ENCODE measurements around the gene CHST3.
"Not testable (repeated sequence)": the region's sequence is repeated elsewhere in the genome, so short reads cannot be mapped to it uniquely, and the experiment has no call there.

CHST3 gene

DNA sequence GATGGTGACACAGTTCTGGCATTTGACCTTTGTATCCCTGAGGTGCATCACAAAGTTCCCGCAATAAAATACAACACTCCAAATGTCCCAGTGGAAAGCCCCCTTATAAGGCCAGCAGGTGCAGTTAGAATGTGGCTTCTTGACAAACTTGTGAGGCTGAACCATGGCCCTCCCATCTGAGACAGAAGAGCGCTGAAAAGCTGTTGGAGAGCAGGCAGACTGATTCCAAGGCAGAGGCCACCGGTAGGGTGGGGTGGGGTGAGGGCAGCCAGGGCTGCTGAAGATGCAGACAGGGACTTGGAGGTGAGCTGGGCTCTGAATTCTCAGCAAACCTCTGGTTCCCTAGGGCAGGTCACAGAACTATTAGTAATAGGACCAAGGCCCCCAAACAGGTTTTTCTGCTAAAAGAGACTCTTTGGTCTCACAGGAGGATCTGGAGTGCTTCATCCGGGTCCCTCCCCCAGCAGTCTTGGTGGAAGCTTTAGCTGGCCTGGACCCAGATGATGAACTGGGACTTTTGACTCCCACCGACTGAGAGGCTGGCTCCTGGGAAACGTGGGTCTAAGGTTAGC is 15.6 kb upstream of the CHST3 start:
- no peak for DNase-seq (ENCODE audit: low read depth, low spot score)

- DNase-seq (ENCODE audit: low read depth, low spot score): no peak
Measured at GRCh38 chr10:71950683-71951082, 13.5 kb upstream of the CHST3 start.

DNA sequence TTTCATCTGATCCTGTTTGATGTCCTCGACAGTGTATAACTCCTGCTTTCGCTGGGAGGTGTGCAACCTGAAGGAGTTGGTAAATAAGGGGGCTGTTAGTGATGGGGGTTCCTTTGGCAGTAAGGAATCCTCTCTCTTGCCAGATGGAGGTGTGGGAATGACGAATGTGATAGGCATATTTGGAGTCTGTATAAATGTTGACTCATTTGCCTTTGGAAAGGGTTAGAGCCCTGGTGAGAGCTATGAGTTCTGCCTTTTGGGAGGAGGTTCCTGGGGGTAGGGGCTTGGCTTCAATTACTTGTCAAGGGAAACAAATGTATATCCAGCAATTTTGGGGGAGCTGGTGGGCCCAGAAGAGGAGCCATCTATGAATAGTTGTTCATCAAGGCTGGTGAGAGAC is 11.4 kb upstream of the CHST3 start:
- no peak for DNase-seq (ENCODE audit: low read depth, low spot score)

- DNase-seq (ENCODE audit: low read depth, low spot score): no peak
Measured at GRCh38 chr10:71957546-71958275, 6.5 kb upstream of the CHST3 start.

DNA sequence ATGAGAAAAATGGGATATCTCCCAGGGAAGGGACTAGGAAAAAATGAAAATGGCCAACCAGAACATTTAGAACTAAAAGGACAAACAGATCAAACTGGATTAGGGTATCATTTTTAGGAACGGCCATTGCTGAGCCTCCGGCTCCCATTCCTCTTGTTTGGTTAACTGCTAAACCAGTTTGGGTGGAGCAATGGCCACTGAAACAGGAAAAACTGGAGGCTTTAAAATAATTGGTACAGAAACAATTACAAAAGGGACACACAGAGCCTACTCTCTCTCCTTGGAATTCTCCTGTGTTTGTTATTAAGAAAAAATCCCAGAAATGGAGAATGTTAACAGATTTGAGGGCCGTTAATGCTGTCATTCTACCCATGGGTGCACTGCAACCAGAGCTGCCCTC is 4.7 kb upstream of the CHST3 start:
- DNase-seq (ENCODE audit: low read depth, low spot score): no peak

- no peak for DNase-seq (ENCODE audit: low read depth, low spot score)
Measured at GRCh38 chr10:71961831-71962230, 2.4 kb upstream of the CHST3 start.

DNA sequence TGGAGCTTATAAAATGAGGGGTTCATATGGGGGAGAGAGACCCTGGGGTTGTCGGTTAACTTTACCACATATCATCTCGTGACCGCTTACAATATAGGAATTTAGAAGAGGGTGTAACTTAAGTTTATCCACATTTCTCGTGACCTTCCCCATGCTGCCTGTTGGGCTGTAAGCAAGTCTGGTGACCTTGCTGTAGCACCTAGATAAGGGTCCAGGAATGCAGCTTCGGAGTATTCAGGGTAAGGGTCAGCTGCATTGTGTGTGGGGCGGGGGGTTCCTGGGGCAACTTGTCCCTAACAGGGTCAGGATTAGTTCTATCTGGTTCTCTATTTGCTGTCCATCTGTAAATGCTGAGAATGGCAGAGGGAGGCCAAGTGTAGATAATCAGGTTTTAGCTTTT is 1.3 kb upstream of the CHST3 start:
- no peak for DNase-seq (ENCODE audit: low read depth, low spot score)

GRCh38 chr10:71963351-71964097 is 671 bp upstream of the CHST3 start:
- DNase-seq (ENCODE audit: low read depth, low spot score): no peak

DNA sequence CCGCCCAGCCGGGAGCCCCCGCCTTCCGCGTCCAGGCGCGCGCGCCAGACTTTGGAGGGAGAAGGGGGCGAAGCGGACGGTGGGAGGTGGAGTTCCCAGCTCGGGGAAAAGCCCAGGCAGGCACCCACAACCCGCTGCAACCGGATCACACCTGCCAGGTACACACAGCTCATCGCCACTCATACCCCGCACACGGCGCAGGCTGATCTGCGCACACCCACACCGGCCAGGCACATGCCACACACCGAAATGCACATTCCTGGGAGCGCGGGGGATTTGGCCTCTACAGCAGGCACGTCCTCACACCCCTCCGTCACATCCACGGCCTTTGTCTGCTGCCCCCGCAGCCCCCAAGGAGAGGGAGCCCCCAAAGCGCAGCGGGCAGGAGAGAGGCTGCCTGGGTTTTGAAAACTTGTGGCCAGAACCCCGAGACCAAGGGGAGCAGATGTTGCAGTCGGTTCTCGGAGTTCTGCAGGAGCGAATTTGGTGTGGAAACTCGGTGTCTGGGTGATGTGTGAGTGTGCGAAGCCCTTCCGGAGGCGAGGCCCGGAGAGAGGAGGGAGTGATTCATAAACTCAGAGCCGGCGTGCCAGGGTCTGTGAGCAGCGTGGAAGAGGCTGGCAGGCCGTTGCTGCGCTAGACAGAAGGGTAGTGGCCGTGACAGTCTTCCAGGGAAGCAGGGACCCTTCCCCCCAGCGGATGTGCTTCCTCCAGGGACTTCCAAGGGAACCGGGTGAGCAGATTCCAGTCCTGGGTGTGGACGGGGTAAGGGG is 734 bp downstream of the CHST3 start:
- no peak for DNase-seq (ENCODE audit: low read depth, low spot score)

DNA sequence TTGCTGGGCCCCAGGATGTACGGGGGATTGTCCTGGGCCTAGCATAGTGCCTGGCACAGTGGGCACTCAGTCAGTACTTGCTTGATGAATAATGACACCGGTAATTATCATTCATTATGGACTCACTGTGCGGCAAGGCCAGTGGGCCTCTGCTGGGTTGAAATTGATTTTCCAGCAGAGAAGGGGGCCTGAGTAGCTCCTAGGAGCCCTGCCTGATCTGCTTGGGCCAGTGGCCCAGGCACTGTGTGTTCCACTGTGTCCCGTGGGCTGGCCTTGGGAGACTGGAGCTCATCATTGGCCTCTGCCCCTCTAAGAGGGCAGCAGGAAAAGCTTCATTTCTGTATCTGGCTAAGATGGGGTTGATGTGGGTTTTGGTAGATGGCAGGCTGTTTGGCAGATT is 1.4 kb downstream of the CHST3 start:
- DNase-seq (ENCODE audit: low read depth, low spot score): no peak

DNA sequence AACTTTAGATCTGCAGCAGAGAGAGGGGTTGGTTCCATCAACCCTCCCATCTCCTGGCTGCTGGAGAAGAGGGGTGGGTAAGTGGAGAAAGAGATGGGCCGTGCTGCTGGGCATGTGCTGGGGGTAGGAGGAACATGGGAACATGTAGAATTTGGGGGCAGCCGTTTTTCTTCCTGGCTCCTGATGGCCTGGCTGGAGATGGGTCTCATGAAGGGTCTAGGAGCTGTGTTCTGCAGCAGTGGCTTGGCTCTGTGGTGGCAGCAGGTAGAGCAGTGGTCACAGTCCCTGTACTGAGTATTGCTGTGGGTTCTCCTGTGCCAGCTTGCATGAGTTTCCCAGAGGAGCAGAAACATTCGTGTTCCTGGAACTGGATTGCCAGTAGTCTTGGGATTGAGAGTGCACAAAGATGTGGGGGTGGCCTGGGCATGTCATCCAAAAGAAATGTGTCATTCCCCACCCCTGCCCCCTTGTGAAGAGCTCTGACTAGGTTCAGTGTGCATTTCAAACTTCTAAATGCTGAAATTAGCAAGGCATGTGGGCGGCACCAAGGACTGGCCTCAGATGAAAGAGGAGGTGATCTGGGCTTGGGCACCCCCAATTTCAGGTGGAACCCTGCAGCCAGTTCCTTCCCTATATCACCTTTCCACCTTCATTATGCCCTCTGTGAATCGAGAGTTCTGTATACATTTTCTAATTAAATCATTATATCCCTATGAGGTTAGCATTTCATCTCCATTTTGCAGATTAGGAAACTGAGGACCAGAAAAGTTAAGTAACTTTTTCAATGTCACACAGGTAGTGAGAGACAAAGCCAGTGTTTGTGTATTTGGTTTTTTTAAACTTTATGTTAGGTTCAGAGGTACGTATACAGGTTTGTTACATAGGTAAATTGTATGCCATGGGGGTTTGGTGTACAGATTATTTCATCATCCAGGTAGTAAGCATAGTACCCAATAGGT is 2.1 kb downstream of the CHST3 start:
- DNase-seq (ENCODE audit: low read depth, low spot score): no peak

- DNase-seq (ENCODE audit: low read depth, low spot score): not testable (repeated sequence)
Measured at GRCh38 chr10:71967958-71968357, 3.8 kb downstream of the CHST3 start.

GRCh38 chr10:71968553-71969474 is 4.6 kb downstream of the CHST3 start:
- no peak for DNase-seq (ENCODE audit: low read depth, low spot score)

DNA sequence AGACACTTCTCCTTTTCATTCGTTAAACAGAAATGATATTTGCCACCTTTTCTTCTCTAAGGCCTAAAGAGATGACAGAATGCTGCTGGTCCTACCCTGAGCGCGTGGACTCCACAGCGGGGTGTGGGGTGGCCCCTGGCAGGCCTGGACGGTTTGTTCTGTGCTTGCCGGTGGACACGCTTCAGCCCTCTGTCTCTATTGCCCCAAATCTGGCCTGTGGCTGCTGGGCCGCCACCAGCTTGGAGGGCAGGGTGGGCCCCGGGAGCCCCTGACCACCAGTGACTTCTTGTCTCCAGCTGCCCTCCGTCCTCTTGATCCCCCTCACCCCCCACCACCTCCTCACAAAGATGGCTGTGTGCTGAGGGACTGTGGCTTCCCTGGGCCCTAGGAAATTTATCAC is 5.7 kb downstream of the CHST3 start:
- no peak for DNase-seq (ENCODE audit: low read depth, low spot score)

GRCh38 chr10:71970331-71970730 is 6.1 kb downstream of the CHST3 start:
- DNase-seq (ENCODE audit: low read depth, low spot score): no peak

DNA sequence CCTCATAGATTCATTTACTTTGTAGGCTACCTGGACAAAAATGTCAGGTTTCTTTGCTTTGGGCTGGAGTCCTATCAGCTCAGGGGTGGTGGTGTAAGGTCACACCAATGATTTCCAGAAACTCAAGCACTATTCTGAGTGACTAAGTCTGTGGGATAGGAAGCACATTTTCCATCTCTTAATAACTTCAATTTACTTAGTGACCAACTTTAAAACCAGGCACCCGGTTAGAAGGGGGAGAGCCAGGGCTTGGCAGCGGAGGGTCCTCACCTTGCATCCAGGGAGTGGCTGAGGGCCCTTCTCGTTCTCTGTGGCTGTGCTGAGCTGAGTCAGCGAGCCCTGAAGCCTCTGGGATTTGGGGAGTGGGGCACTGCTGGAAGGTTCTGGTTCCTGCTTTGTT is 6.7 kb downstream of the CHST3 start:
- no peak for DNase-seq (ENCODE audit: low read depth, low spot score)

GRCh38 chr10:71971311-71971731 is 7.1 kb downstream of the CHST3 start:
- no peak for DNase-seq (ENCODE audit: low read depth, low spot score)

DNA sequence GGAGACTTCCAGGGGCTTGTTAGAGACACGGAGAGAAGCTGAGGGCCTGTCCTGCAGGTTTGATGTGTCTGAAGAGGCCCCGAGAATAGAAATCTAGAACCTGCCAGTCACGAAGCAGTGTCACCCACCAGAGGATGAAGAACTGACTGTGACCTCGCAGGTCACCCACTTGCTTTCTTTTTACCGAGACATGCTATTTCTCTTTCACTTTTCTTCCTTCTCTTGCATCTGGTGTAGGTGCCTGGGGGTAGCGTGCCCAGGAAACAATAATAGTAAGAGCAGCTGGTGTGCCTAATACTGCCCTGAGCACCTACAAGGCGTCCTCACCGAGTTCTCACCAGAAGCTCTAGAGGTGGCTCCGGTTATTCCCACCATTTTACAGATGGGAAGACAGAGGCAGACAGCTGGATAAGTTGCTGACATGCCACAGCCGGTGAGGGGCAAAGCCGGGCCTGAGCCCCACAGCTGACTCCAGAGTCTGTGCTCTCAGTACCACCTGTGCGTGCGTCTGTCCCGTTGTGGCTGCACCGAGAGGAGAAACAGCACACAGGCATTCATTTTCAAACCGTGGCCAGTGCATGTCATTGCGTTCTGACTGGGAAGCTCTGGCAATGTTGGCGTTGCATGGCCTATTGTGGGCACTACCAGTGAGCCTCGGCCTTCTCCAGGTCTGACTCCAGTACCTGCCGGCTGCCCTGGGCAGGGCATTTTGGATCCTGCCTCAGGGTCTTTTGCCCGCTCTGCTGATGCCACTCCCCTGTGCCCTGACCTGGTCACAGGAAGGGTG is 7.8 kb downstream of the CHST3 start:
- DNase-seq (ENCODE audit: low read depth, low spot score): no peak

Measured in smooth muscle cell of the brain vasculature (primary cell).